Umbilical cord (tissue), 2 donors: ENCODE data around the gene GPC5. TPM values are rescaled to one million over a fixed set of nuclear protein-coding genes. Genes with fewer than 3 reads are reported as not detected.
"Not testable (repeated sequence)": the region's sequence is repeated elsewhere in the genome, so short reads cannot be mapped to it uniquely, and the experiment has no call there.

Experiments used
- DNase-seq: peaks from one replicate; pipeline ENCODE4 v3.0.0-alpha.2; 2015; ENCODE audit warnings: low spot score
- total RNA-seq: library from RNA; depleted of rRNA; stranded (reverse); fragments of >200 nt; gene quantifications from one replicate; pipeline ENCODE4 v1.2.3, GENCODE V29; 2014; ENCODE audit warnings: low replicate concordance; ENCODE audit not compliant: insufficient read depth

The GPC5 gene
- total RNA-seq, 1 donor from 2014 or later, result 1.4 TPM

GRCh38 chr13:92621985-92622384, 1223.6 kb downstream of the GPC5 start:
- no peak for DNase-seq

GRCh38 chr13:92622905-92623304, 1224.5 kb downstream of the GPC5 start:
- no peak for DNase-seq

DNA sequence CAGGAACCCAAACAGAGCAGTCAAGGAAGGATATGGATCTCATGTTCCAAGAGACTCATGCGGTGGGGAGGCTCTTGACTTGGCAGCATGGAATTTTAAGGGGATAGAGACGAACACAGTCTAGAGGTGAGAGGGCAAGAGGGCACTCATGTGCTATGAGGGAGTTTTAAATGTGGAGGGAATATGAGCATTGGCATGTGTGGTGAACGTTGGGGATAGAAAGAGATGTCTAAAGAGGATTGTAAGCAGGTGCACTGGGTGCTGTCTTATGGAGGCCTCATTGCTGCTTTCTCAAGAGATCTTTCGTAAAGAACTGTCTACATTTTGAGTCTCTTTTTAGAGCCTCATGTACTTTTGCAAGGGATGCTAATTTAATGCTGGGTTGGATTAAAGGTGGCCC, 1227.9 kb downstream of the GPC5 start:
- no peak for DNase-seq

DNA sequence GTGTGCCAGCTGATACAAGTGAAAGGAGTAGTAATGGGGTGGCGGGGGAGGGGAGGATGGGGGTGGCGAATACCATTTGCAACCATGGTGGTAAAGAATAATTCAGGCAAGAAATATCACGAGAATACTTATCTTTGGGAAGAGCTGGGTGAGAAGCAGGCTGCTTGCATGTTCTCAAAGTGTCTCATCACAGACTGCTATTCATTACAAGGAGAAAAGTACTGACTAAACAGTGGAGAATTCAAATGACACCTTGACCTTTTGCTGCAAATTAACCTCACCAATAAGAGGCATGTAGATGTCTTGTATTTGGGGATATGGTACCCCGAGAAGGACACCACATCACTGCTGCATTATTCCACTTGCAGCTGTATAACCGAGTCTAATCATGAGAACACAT, 1242.5 kb downstream of the GPC5 start:
- DNase-seq, result no peak

DNA sequence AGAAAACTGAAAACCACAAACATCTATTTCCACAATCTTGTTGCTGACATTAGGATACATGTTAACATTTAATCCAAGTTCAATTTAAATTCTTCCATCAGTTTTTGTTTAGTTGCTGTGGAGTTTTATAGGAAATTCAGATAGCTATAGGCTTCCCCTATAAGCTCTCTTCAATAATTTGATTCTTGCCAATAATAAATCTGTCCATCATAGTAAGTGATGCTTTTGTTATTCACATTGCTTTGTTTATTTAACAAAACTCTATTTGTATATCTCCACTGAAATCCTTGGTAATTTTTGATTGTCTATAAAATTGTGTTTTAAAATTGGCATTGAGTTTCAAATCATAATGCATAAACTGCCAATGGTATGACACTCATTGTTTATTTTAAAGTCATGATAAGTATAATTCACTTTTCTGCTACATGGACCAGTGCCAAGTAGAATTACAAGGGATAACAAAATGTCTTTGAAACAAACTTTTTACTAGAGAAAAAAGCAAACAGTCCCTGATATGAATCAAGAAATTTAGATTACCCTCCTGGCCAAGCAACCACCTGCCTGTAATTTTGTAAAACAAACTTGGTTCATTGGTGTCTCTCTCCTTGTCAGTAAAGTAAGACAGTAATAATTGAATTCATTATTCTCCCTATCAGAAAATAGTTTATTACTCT, 1250.9 kb downstream of the GPC5 start:
- DNase-seq, result no peak

DNA sequence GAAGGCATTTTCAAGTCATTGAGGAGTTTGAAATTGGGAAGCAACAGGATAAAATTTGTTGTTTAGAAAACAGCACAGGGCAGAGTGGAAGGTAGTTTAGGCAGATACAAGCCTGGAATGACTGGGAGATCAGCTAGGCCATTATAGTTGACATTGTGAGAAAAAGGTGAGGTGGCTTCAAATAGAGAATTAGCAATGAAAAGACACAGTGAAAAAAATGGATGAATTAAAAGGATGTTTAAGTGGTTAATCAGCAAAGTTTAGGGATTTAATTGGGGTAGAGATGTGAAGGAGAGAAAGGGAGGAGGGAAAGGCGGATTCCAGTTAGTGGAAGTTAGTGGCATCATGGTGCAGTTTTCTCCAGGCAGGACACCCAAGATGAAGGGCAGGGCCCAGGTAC, 1257.7 kb downstream of the GPC5 start:
- DNase-seq, result no peak

GRCh38 chr13:92656648-92657047, 1258.2 kb downstream of the GPC5 start:
- no peak for DNase-seq

- DNase-seq, result no peak
These were observed 1259.1 kb downstream of the GPC5 start for GRCh38 chr13:92657565-92657964.

DNA sequence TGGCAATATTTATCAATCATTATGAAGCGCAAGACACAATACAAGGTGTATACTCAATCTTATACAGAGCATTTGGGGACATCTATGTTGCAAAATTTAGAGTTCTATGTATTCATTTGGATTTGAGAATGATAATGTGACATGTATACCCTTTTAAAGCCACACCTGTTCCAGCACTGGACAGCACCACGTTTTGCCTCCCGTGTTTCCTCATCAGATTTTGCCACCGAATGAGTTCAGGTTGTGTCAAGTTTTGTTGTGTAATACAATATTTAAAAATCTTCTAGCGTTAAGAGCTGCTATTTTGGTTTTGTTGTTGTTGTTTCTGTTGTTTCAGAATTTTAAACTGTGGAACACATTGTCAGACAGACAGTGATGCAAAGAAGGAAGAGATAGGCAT, 1259.9 kb downstream of the GPC5 start:
- no peak for DNase-seq

DNA sequence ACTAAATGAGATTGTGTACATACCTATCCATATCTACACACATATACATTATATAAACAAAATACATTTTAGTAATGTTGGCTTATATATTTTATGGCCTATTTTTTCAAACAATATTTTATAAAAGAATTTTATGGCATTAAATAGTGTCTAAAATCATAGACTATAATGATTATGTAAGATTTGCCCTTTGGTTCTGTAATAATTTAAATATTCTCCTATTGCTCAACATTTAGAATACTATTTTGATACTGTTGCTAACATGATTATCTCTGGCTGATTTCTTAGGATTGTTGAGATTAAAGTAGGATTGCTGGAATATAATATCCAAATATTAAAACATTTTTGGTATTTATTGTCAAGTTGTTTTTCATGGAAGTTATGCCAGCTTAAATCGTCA, 1263.0 kb downstream of the GPC5 start:
- no peak for DNase-seq

DNA sequence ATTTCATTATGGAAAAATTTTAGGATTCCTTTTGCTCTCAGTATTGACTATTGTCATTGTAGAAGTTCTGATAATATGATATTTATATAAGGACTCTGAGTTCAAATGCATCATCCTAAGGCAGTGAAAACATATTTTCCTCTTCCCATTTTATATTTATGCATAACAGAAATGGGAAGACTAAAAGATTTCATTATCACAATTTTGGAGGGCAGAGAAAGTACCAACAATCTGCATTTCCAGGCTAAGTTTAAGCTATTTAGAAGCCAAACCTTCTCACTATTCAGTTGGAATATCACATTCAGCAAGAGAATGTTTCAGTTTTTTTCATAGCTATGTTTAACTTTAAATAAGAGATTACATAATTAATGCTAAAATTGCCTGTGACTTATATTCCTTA, 1269.7 kb downstream of the GPC5 start:
- no peak for DNase-seq

GRCh38 chr13:92670096-92670495, 1271.7 kb downstream of the GPC5 start:
- no peak for DNase-seq

DNA sequence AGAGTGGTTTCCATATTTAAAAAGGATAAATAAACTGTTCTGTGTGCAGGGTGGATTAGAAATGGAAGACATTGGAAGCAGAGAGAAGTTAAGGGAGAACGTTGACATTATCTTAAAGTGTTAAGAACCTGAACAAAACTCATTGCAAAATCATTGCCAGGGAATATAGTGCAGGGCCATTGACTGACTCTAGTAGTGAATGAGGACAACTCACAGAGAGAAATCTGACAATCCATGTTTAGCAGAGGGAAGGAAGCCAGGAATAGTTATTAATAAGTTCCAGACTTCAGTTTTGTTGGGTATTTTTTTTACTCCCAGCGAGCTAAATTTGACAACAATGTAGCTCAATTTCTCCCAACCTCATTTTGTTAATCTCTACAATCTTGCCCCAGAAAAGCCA, 1273.4 kb downstream of the GPC5 start:
- no peak for DNase-seq

GRCh38 chr13:92676246-92676645, 1277.8 kb downstream of the GPC5 start:
- no peak for DNase-seq

DNA sequence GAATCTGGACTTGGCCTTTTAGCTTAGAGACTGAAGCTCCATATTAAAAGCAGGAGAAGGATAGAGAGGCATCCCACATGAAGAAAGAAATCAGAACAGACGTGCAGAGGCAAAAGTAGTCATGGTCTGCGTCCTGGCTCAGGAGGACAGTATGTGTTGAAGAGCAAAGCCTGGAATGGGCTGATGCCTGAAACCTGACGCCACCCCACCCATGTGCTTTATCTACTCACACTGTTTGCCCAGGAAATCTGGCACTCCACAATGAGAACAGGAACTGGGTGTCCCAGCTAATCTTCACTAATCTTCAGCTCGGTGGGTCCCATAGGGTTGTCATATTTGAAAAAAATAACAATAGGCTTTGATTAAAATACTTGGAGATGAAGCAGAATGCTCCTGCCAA, 1279.2 kb downstream of the GPC5 start:
- no peak for DNase-seq

GRCh38 chr13:92679602-92680001, 1281.2 kb downstream of the GPC5 start:
- DNase-seq, result no peak

DNA sequence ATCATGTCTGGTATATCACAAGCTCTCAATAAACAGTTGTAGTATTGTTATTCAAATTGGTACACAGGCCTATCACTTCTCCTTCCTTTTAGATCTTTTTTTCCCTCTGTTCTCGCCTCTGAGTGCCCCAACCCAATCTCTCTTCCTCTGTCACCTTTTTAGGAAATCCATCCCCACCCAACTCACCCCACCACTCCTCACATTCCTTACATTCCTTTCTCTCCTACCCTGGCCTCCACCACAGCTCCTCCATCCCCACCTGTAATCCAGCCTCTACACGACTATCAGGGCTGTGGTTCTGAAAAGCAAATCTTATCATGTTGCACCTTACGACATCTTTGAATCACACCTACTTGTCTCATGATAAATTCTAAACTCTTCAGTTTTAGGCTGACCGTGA, 1282.8 kb downstream of the GPC5 start:
- DNase-seq, result no peak

DNA sequence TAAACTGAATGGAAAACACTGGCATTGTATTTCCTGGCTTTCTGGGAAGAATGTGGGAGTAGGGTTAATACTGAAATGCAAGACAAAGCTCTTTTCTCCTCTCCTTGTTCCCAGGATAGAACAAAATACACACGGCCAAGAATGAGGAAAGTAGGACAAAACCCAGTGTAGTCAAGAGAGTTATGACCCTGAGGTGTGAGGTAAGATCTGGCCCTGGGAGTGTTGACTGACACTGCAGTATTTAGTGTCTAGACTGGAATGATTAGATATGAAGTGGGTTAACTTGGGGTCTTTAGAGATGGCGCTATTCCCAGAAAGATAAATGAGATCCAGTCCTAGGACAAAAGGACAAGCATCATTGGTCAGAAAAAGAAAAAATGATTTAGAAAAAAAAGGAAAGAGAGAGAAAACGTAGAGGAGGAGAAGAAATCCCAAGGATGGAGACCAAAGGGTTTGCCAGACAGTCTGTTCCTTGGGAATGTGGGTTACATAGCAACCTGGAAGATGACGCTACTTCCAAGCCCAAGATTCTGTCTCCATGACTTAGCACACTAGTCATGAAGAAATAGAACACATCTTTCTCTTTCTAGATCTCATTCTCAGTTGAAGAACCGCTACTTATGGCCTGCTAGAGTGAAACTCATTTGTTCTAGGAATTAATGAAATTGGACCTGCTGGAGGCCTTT, 1284.6 kb downstream of the GPC5 start:
- DNase-seq, result no peak

GRCh38 chr13:92694047-92694446, 1295.6 kb downstream of the GPC5 start:
- DNase-seq, result no peak

GRCh38 chr13:92695827-92696226, 1297.4 kb downstream of the GPC5 start:
- not testable (repeated sequence) for DNase-seq

GRCh38 chr13:92716749-92717148, 1318.3 kb downstream of the GPC5 start:
- peak; percentile 33 for DNase-seq

DNA sequence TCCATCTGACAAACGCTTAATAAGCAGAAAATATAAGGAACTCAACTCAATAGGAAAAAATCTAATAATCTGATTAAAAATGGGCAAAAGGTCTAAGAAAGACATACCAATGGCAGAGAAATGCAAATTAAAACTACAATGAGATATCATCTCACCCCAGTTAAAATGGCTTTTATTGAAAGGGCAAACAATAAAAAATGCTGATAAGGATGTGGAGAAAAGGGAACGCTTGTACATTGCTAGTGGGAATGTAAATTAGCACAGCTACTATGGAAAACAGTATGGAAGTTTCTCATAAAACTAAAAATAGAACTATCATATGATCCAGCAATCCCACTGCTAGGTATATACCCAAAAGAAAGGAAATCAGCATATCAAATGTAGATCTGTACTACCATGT, 1319.4 kb downstream of the GPC5 start:
- DNase-seq, result no peak

DNA sequence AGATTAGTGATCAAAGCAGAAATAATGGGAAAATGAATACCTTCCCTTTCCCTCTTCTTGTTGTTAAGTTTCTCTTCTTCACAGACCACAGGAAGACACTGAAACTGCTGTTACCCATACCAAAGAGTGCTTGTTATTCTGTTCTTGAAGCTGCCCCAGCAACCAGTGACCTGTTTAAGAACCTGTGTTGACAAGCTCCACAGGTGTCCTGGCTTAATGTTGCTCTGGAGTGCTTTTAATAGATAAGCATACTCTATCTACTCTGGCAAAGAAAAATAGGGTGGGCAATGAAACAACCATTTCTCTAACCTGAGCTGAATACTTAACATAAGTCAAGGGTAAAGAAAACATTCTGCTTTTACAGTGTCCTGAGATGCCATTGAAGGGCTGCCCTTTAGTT, 1321.4 kb downstream of the GPC5 start:
- no peak for DNase-seq

- no peak for DNase-seq
These were observed 1323.2 kb downstream of the GPC5 start for GRCh38 chr13:92721620-92722019.
